Measurements from ENCODE around the gene TMEM270.

DNA sequence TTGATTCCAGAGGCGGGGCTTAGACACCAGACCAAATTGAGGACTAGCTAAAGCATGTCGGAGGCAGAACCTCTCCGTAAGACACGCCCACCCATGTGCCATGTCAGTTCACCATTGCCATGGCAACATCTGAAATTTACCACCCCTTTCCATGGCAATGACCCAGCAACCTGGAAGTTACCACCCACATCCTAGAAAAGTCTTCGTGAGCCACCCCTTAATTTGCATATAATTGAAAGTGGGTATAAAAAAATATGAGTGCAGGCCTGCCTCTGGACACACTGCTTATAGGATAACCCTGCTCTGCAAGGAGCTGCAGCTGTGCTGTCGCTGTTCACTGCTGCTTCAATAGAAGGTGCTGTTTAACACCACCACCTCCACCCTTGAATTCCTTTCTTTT is 28.0 kb downstream of the TMEM270 start:
- TF ChIP-seq, protein P1, sequence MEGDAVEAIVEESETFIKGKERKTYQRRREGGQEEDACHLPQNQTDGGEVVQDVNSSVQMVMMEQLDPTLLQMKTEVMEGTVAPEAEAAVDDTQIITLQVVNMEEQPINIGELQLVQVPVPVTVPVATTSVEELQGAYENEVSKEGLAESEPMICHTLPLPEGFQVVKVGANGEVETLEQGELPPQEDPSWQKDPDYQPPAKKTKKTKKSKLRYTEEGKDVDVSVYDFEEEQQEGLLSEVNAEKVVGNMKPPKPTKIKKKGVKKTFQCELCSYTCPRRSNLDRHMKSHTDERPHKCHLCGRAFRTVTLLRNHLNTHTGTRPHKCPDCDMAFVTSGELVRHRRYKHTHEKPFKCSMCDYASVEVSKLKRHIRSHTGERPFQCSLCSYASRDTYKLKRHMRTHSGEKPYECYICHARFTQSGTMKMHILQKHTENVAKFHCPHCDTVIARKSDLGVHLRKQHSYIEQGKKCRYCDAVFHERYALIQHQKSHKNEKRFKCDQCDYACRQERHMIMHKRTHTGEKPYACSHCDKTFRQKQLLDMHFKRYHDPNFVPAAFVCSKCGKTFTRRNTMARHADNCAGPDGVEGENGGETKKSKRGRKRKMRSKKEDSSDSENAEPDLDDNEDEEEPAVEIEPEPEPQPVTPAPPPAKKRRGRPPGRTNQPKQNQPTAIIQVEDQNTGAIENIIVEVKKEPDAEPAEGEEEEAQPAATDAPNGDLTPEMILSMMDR (IDR thresholded peaks at IDR 0.05), result no peak
- no peak for TF ChIP-seq POLR2A (IDR thresholded peaks at IDR 0.05)

All from lower leg skin (tissue), 3 donors.